CD14-positive monocyte (primary cell): ENCODE results near the gene FRAS1. TPM values are rescaled to one million over a fixed set of nuclear protein-coding genes. Genes with fewer than 3 reads are reported as not detected.

Experiments
- DNase-seq, 3 donors: peaks; one replicate each; pipeline ENCODE4 v3.0.0-alpha.2; 2011 to 2022
- H2AFZ ChIP-seq: 2 replicates; pipeline ENCODE4 v1.6.0; 2012; ENCODE audit warnings: mild to moderate bottlenecking, low read depth, low read length, inconsistent platforms; ENCODE audit not compliant: insufficient read depth, poor library complexity, severe bottlenecking
- H3K27ac ChIP-seq, 2 donors: 1 replicate in 1 of 2; 2 replicates in 1 of 2; pipeline ENCODE4 v1.5.1; 2012 to 2013; ENCODE audit warnings: low read length in 2 of 2, control low read depth in 1 of 2, inconsistent platforms in 1 of 2, low read depth in 1 of 2, mild to moderate bottlenecking in 1 of 2
- H3K27me3 ChIP-seq, 2 donors: one replicate each; pipeline versions ENCODE4 v1.6.0 to v1.6.1; 2011 to 2013; ENCODE audit warnings: low read length in 2 of 2; ENCODE audit not compliant: control insufficient read depth in 2 of 2, insufficient read depth in 2 of 2
- H3K36me3 ChIP-seq, 2 donors: replicated peaks in 1 of 2; 1 replicate in 1 of 2; 2 replicates in 1 of 2; pipeline versions ENCODE4 v1.5.1 to v1.6.1; 2012 to 2013; ENCODE audit warnings: low read length in 2 of 2, control low read depth in 1 of 2, inconsistent platforms in 1 of 2, mild to moderate bottlenecking in 1 of 2; ENCODE audit not compliant: insufficient read depth in 2 of 2, control insufficient read depth in 1 of 2
- H3K4me1 ChIP-seq, 2 donors: 1 replicate in 1 of 2; 2 replicates in 1 of 2; pipeline versions ENCODE4 v1.5.1 to v1.6.1; 2012 to 2013; ENCODE audit warnings: low read length in 2 of 2, control low read depth in 1 of 2, inconsistent platforms in 1 of 2, mild to moderate bottlenecking in 1 of 2, moderate library complexity in 1 of 2; ENCODE audit not compliant: insufficient read depth in 2 of 2, control insufficient read depth in 1 of 2
- H3K4me2 ChIP-seq: replicated peaks from 2 replicates; pipeline ENCODE3; 2012; ENCODE audit warnings: low read length, moderate library complexity, mild to moderate bottlenecking; ENCODE audit not compliant: poor library complexity, severe bottlenecking; ENCODE audit errors: extremely low read depth
- H3K4me3 ChIP-seq, 3 experiments: fragments of 200-600 bp in 1 of 3; sonication (generic) in 1 of 3; replicated peaks in 1 of 3; 1 replicate in 2 of 3; 2 replicates in 1 of 3; pipeline ENCODE4 v1.5.1; 2011 to 2013; ENCODE audit warnings: low read length in 3 of 3, mild to moderate bottlenecking in 3 of 3, control low read depth in 2 of 3, low read depth in 2 of 3, inconsistent platforms in 1 of 3, moderate library complexity in 1 of 3
- H3K79me2 ChIP-seq: 2 replicates; pipeline ENCODE4 v1.6.0; 2012; ENCODE audit warnings: mild to moderate bottlenecking, control low read depth, inconsistent platforms, low read length, moderate library complexity; ENCODE audit not compliant: insufficient read depth
- H3K9ac ChIP-seq: 2 replicates; pipeline ENCODE4 v1.6.0; 2017; ENCODE audit warnings: low read length, mild to moderate bottlenecking; ENCODE audit not compliant: insufficient read depth, poor library complexity, severe bottlenecking
- H3K9me3 ChIP-seq, 2 donors: replicated peaks in 1 of 2; 1 replicate in 1 of 2; 2 replicates in 1 of 2; pipeline versions ENCODE4 v1.5.1 to v1.6.1; 2012 to 2013; ENCODE audit warnings: low read length in 2 of 2, control low read depth in 1 of 2; ENCODE audit not compliant: control insufficient read depth in 1 of 2, insufficient read depth in 1 of 2
- H4K20me1 ChIP-seq: 2 replicates; pipeline ENCODE4 v1.6.0; 2012; ENCODE audit warnings: mild to moderate bottlenecking, low read length, control low read depth, moderate library complexity; ENCODE audit not compliant: insufficient read depth
- H3K27ac Mint-ChIP-seq, 7 donors: one replicate each; pipeline ENCODE4 v1.8.0; 2020; ENCODE audit warnings: mild to moderate bottlenecking in 7 of 7, mixed read lengths in 7 of 7, moderate library complexity in 6 of 7, inconsistent platforms in 2 of 7
- H3K27me3 Mint-ChIP-seq, 3 donors: one replicate each; pipeline ENCODE4 v1.8.0; 2021 to 2022; ENCODE audit warnings: low read depth in 3 of 3, mild to moderate bottlenecking in 3 of 3, mixed read lengths in 3 of 3, moderate library complexity in 3 of 3, inconsistent platforms in 1 of 3
- H3K36me3 Mint-ChIP-seq, 2 donors: one replicate each; pipeline ENCODE4 v1.8.0; 2020; ENCODE audit warnings: mixed read lengths in 2 of 2, inconsistent platforms in 1 of 2, mild to moderate bottlenecking in 1 of 2
- H3K4me1 Mint-ChIP-seq: one replicate; pipeline ENCODE4 v1.8.0; 2020; ENCODE audit warnings: mild to moderate bottlenecking, mixed read lengths
- H3K4me3 Mint-ChIP-seq, 2 donors: one replicate each; pipeline ENCODE4 v1.8.0; 2020; ENCODE audit warnings: mild to moderate bottlenecking in 2 of 2, mixed read lengths in 2 of 2, moderate library complexity in 1 of 2
- H3K9me3 Mint-ChIP-seq, 7 donors: one replicate each; pipeline ENCODE4 v1.8.0; 2020 to 2022; ENCODE audit warnings: mixed read lengths in 7 of 7, mild to moderate bottlenecking in 6 of 7, moderate library complexity in 6 of 7, inconsistent platforms in 2 of 7
- WGBS: methylation state at CpG from one replicate; pipeline ENCODE4 v1.1.5; 2013; ENCODE audit warnings: missing lambda C conversion rate; ENCODE audit not compliant: insufficient coverage; 5-methylcytosine and 5-hydroxymethylcytosine counted together
- intact Hi-C, 2 donors: fragments of 100-400 bp; cut with micrococcal nuclease; formaldehyde crosslinking; loops; one replicate each; pipeline versions ENCODE4 v1.15.0 to v1.15.1; 2023
- polyA plus RNA-seq, 3 donors: library from polyadenylated mRNA; depleted of rRNA in 1 of 3; unstranded in 2 of 3; stranded (reverse) in 1 of 3; fragments of 300-500 nt in 2 of 3; fragments of >200 nt in 1 of 3; fragmentation: Illumina TruSeq in 2 of 3; gene quantifications; 1 replicate in 2 of 3; 2 replicates in 1 of 3; pipeline ENCODE4 v1.2.3, GENCODE V29; 2012 to 2021
- TF ChIP-seq, protein P1 (sequence below): fragments of 200-600 bp; IDR thresholded peaks from one replicate; pipeline ENCODE4 v1.8.0; 2022; ENCODE audit warnings: antibody characterized with exemption, mild to moderate bottlenecking

The FRAS1 gene
- polyA plus RNA-seq, 3 donors, result not detected

DNA sequence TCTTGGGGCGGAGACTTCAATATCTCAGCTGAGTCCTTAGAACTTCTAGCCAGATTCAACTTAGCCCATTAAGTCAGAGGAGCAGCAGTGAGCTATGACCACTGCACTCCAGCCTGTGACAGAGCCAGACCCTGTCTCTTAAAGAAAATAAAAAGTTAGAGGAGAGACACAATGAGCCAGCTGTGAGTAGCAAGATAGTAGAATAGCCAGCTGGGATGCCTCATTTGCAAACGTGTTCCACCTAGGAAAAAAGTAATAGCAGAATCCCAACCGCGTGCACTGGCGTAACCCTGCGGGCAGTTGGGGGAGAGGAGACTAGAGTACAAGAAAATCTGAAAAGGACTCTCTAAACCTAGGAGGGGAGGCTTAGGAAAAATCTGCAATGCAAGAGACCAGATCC lies 361.3 kb downstream of the FRAS1 start:
- no peaks in the 10 kb centered on the region for H3K9me3 ChIP-seq
- H4K20me1 ChIP-seq, result no peaks in the 10 kb centered on the region
- Mint-ChIP-seq H3K9me3 (peaks cover 0 to 8% (median 6%) of the 10 kb centered on the region in 7 donors), H3K27me3 (peaks cover 0 to 6% (median 0%) of the 10 kb centered on the region in 3 donors), H3K4me1 (no peaks in the 10 kb centered on the region), H3K36me3 (no peaks in the 10 kb centered on the region), H3K27ac (no peak overlapping the region), H3K4me3 (no peak overlapping the region)
- TF ChIP-seq, protein P1, sequence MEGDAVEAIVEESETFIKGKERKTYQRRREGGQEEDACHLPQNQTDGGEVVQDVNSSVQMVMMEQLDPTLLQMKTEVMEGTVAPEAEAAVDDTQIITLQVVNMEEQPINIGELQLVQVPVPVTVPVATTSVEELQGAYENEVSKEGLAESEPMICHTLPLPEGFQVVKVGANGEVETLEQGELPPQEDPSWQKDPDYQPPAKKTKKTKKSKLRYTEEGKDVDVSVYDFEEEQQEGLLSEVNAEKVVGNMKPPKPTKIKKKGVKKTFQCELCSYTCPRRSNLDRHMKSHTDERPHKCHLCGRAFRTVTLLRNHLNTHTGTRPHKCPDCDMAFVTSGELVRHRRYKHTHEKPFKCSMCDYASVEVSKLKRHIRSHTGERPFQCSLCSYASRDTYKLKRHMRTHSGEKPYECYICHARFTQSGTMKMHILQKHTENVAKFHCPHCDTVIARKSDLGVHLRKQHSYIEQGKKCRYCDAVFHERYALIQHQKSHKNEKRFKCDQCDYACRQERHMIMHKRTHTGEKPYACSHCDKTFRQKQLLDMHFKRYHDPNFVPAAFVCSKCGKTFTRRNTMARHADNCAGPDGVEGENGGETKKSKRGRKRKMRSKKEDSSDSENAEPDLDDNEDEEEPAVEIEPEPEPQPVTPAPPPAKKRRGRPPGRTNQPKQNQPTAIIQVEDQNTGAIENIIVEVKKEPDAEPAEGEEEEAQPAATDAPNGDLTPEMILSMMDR, result no peak
- 70% methylated on average over 5 of the region's 6 CpGs for WGBS
- DNase-seq, result no peak
- no peaks in the 10 kb centered on the region for H3K4me1 ChIP-seq
- no peak overlapping the region for H3K27ac ChIP-seq
- no peaks in the 10 kb centered on the region for H3K79me2 ChIP-seq
- no peak overlapping the region for H3K9ac ChIP-seq
- intact Hi-C loops, result no loop called here
- H3K4me3 ChIP-seq, result no peak overlapping the region
- no peaks in the 10 kb centered on the region for H3K36me3 ChIP-seq
- H2AFZ ChIP-seq, result no peak overlapping the region
- H3K4me2 ChIP-seq, result no peak overlapping the region
- no peaks in the 10 kb centered on the region for H3K27me3 ChIP-seq

DNA sequence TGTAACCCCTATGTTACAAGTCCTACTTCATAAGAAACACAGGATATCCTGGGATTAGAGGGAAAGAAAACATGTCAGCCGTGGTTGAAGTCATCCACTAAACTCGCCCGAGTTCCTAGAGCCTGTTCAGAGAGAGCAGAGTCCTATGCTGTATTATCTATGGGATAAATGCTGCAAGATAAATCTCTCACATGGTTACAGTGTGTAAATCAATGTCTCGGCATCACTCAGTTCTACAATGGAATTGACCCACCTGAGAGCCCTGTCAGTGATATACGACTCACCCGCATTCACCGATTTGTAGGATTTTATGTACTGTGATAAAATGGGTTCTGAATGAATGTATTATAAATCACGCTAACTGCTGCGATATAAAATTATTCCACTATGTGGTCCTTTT lies 366.7 kb downstream of the FRAS1 start:
- H2AFZ ChIP-seq, result no peak overlapping the region
- no peaks in the 10 kb centered on the region for H4K20me1 ChIP-seq
- no peak overlapping the region for H3K4me3 ChIP-seq
- H3K4me1 ChIP-seq, result no peaks in the 10 kb centered on the region
- no CpG with 5 or more reads among the region's 9 CpGs for WGBS
- Mint-ChIP-seq H3K27ac (no peak overlapping the region), H3K4me1 (no peaks in the 10 kb centered on the region), H3K4me3 (no peak overlapping the region), H3K27me3 (peaks cover 2 to 9% (median 2%) of the 10 kb centered on the region in 3 donors), H3K36me3 (no peaks in the 10 kb centered on the region), H3K9me3 (peaks cover 1 to 10% (median 7%) of the 10 kb centered on the region in 7 donors)
- TF ChIP-seq, protein P1, result no peak
- H3K9ac ChIP-seq, result no peak overlapping the region
- DNase-seq, result no peak
- intact Hi-C loops, result no loop called here
- H3K9me3 ChIP-seq, result no peaks in the 10 kb centered on the region
- no peaks in the 10 kb centered on the region for H3K79me2 ChIP-seq
- no peak overlapping the region for H3K27ac ChIP-seq
- H3K36me3 ChIP-seq, result no peaks in the 10 kb centered on the region
- no peaks in the 10 kb centered on the region for H3K27me3 ChIP-seq
- H3K4me2 ChIP-seq, result no peak overlapping the region
